NCI-H774 (cell line): ENCODE data around the gene CNOT6.

ENCODE experiments used
- DNase-seq: peaks from one replicate; lab custom pipeline; 2025; lab: John Stamatoyannopoulos, UW

CNOT6 gene

DNA sequence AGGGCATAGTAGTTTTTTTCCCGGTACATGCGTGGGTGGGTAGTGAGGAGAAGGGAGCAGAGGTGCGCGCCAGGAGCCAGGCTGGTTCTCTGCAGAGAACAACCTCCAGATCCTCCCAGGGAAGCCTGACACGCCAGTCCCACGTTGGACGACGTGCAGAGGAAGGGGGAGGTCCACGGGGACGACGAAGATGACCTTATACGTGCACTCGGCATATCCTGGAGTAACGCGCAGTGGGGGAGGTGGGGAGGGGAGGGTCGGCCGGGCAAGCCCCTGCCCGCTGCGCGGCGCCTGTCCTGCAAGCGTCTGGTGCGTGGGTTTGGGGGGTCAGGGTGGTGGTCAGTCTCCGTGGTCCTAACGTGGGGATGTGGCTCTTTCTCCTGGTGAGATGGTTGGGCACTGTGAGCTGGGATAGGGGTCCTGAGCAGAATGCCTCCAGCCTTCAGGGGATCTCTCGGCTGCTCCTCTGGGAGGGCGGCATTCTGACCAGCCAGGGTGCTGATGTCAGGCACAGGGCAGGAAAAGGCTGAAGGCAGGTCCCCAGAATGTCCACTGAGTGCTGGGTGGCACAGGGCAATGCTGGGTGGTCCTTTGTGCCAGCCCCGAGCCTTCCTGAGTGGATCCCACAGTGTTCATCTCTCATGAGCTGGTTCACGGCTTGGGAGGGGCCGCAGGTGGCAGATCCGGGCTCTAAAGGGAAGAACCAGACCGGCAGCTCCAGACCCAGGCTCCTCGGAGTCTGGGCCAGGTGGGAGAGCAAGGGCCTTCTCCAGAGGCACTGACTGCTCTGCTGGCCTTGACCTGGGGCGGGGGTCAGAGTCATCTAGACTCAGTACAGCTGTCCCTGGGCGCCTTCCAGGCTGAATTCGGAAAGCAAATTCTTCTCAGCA lies 107.7 kb downstream of the CNOT6 start:
- DNase-seq, result no peak

DNA sequence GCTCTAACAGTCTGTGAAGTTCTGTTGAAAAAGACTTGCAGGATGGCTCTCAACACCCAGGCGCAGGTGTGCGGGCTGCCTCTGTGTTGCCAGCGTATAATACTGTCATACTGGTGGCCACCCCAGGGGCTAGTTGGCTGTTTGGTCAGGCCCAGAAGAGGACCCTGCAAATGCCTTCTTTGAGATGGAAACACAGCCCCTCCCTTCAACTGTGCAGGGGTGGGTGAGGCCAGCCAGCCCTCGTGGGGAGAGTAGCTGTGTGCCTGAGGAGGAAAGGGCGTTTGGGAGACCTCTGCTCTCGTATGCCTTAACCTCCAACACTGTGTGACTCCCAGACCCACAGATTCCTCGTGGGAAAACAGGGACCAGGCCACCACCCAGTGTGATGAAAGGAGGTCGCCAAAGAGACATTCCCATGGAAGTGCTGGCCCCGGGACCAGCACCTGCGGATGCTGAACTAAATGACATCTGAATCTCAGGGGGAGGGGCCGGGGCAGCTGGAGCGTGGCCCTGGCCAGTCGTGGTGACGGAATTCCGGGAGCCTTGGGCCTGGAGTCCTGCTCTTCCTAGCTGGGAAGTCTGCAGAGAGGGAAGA lies 108.4 kb downstream of the CNOT6 start:
- no peak for DNase-seq

DNA sequence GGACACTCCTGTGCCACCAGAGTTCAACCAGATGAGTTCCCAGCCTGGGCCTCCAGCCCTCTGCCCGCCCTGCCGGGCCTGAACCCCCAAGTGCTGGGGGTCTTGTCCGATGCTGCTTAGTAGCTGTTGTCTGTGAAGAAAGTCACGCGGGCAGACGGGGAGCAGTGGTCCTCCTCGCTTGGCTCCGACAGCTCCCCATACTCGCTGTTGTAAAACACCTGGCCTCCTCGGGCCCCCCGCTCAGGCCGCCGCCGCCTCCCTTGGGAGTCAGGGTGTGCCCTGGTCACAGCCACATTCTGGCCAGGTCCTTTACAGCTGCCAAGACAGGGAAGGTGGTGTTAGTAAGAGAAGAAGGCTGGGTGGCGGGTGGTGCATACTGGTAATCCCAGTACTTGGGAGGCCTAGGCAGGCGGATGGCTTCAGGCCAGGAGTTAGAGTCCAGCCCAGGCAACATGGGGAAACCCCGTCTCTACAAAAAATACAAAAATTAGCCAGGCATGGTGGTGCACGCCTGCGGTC lies 109.0 kb downstream of the CNOT6 start:
- no peak for DNase-seq

DNA sequence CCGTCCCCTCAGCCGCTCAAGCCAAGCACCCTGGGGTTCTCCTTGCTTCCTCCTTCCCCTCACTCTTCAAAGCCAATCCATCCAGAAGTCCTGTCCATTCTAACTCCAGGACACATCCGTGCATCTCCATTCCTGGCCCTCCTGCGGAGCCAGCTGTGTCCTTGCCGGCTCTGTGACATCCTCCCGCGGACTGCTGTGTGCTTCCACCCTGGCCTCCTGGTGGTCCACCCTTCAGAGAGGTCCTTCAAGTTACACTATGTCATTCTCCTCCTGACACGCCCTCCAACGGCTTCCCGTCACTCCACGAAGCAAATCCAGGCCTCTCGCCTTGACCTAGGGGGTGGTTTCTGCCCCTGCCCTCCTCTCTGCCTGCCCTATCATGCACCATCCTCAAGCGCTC lies 110.1 kb downstream of the CNOT6 start:
- DNase-seq, result no peak

DNA sequence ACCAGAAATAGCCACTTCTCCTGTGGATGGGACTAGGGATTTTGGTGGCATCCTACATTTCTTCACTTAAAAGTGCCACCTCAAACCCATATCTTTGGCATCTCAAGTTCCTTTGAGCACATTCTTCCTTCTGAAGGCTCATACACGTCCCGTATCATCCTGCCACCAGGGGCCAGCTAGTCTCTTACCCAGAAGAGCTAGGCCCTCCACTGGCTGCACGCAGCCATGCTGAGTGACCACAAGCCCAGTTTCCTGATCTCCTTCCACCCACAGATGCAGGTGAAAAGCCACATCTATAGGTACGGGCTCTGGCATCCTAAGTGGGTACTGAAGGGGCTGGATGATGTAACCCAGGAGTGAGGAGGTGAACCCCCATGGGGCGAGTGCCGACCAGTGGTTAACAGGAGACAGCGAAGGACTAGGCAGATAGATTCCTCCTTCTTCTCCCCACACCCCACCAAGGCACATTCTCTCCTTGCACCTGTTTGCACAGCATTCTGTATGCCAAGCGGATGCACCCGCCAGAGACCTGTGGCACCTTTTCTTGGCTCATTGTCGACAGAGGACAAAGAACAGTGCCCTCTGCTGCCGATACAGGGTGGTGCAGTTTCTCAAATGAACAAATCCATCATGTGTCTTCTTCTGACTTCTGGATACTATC lies 111.5 kb downstream of the CNOT6 start:
- peak; percentile 17 for DNase-seq

DNA sequence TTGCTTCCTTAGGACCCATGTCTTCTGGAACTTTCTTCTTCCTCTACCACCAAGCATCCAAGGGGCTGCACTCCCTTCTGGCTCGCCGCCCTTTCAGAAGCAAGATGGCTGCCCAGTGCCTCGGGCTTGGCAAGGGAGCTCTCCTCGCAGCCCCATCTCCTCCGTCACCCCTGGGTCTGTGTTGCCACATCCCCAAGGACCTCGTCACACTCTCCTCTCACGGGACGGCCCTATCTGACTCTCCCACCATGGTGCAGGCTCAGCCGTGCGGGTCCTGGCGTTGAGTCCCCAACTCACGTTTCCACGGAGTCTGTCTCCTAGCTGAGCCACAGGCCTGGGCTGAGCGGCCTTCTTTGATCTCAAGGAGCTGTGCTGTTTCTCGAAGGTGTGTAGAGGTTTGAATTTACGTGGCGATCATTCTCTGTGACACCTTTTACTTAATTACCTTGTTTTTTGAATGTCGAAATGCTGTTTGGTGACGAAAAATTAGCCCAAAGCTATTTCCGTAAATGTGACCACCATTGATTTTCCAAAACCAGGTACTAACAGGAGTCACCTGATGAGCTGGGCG lies 112.1 kb downstream of the CNOT6 start:
- no peak for DNase-seq

DNA sequence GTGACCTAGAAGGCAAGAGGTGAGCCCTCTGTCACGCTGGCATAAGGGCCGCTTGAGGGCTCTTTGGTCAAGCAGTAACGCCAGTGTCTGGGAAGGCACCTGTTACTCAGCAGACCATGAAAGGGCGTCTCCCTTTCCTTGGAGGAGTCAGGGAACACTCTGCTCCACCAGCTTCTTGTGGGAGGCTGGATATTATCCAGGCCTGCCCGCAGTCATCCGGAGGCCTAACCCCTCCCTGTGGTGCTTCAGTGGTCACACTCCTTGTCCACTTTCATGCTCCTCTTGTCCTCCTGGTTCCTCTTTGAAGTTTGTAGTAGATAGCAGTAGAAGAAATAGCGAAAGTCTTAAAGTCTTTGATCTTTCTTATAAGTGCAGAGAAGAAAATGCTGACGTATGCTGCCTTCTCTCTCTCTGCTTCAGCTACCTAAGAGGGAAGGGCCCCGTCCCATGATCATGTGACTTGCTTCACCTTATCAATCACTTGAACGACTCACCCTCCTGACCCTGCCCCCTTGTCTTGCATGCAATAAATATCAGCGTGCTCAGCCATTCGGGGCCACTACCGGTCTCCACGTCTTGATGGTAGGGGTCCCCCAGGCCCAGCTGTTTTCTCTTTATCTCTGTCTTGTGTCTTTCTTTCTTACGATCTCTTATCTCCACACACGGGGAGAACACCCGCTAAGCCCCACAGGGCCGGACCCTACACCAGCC lies 113.8 kb downstream of the CNOT6 start:
- no peak for DNase-seq

DNA sequence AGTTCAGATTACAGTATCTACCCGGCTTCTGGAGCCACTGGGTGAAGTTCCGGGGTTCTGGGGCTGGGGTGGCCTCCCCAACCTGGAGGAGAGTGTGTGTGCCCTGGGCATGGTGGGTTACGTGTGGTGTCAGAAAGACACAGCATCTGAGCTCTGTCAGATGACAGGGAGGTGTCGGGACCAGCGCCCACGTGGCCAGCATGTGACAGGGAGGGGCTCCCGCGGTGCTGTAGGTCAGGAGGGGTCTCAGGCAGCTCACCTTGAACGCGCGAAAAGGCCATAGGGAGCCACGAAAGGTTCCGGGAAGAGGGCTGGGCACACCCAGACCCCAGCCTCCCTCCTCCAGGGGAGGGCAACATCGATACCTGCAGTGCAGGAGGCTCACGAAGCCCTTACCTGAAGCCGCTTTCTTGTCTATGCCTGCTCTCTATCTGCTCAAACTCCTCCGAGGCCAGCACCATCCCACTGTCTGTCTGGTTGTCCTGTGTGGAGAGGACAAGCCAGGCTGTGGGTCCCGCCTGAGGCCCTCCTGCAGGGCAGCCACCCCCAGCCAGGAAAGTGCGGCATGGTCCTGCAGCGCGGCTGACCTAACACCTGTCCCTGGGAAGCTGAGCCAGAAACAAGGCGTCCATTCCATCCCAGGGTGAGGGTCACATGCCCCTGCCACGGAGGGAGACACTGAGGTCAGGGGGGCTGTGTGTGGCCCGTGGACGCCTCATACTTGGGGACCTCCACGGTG lies 114.6 kb downstream of the CNOT6 start:
- no peak for DNase-seq

DNA sequence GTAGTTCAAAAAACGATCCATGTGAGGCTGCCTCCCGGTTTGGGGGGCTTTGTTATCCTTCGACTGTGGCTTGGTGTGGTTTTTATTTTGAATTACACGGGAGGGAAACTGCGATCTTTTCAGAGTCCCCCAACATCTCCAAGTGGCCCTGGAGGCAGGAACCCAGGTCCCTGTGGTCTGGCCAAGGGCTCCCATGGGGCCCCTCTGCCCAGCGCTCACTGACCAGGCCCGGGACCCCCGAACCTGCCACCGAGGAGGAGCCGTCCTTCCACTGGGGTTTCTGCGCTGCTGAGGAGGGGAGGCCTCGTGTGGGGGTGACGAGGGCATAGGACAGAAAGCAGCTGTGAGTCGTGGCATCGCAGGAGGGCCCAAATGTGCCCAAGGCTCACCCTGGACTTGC lies 115.2 kb downstream of the CNOT6 start:
- DNase-seq, result no peak

DNA sequence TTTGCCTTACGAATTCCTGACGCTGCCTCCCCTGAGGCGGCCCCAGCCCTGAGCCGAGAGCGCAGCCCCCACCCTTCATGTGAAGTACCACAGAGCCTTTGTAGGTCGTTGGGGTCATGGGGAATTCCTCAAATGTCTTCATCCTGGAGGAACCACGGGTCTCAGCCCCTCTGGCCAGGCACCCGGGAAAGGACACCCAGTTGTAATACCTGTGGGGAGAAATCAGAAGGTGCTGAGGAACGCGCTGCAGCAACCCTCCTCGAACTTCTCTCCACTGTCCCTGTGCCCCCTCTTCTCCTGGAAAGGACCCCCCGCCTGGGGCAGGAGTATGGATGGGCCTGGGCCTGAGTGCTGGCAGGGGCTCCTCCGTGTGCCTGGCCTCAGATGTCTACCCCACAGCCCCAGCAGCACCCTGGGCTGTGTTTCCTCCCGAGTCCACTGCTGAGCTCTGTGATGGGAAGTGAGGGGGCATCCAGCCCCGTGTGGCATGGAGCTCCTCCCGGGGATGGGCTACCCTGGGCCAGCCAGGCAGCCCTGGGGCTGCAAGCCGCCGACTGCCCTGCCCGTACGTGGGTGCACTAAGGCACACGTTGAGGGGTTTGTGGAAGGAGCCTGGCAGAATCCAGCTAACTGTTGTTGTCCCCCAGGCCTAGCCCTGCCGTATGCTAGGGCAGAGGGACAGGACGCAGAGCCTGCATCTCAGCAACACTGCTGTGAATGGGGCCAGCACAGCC lies 115.8 kb downstream of the CNOT6 start:
- no peak for DNase-seq

DNA sequence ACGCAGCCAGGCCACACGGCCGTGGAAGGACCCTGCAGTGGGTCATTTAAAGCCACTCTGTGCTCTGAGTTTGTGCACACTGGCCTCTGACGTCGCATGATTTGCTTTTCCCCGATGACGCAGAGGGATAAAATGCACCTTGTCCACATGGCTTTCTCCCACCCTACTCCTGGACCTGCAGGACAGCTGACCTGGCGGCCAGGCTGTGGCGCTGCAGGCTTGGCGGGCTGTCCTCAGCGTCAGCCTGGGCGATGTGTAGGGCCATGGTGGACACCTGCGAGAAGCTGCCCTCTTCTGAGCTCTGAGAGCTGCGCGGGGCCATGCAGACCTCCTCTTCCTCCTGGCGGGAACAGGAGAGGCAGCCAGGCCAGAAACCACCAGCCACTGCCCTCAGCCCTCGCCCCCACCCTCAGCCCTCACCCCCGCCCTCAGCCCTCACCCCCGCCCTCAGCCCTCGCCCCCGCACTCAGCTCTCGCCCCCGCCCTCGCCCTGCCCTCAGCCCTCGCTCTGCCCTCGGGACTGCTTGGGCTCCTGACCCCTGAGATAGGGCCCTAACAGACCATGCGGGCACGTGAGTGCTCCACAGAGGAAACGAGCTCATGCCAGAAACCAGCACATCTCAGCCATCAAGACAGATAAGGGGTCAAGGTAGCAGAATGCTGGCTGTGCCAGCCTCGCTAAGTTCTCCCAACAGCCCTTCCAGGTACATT lies 117.1 kb downstream of the CNOT6 start:
- peak; percentile 43 for DNase-seq

DNA sequence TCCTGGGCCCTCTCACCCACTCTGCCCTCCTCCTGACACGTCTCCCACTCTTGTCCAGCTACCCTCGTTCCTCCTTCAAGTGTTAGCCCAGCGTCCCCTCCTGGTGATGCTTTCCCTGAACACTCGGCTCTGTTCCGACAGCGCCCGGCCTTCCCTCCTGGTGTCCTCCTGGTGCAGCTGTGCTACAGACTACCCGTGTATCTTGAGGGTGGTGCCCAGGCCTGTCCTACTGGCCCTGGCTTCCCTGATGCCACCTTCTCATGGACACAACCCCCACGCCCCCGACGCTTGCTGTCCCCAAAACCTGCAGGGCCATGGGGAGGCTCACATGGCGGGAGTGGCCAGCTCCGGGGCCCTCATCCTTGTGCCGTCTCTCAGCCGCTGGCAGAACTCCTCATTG lies 118.5 kb downstream of the CNOT6 start:
- no peak for DNase-seq

DNA sequence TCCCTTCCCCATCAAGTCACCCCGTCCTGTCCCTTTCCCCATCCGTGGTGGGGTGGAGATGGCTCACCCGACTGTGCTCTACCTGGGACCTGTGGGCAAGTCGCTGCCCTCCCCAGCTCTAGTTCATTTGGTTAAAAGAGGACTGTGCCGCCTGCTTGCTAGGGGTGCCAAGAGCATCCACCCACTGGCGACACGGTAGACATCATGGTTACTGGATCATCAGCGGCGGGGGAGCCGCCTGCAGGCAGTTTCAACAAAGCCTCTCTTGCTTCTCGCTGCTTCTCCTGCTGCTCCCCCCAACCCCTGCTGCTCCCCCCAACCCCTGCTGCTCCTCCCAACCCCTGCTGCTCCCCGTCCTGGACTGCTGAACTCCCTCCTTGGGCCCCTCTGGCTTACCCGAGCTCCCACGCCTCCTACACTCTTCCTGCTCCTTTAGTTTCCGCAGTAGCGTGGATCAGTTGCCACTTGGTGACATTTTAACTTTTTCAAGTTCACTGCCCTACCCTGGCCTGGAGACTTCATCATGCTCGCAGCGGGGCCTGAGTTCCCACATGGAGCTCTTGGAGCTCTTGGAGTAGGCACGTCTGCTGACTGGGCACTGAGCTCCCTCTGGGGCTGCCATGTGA lies 119.1 kb downstream of the CNOT6 start:
- no peak for DNase-seq

DNA sequence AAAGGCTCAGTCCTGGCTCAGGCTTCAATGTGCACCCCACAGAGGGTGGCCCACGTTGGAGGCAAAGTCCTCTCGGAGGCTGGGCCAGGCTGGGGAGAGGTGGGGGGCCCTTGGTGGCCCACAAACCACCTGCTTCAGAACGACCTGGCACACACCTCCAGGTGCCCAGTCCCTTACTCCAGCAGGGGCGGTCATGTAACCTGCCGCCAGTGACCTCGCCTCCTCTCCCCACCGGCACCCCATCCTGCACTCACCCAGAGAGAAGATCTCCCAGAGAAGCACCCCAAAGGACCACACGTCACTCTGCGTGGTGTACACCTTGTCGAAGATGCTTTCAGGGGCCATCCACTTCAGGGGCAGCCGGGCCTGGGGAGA lies 119.6 kb downstream of the CNOT6 start:
- DNase-seq, result no peak

DNA sequence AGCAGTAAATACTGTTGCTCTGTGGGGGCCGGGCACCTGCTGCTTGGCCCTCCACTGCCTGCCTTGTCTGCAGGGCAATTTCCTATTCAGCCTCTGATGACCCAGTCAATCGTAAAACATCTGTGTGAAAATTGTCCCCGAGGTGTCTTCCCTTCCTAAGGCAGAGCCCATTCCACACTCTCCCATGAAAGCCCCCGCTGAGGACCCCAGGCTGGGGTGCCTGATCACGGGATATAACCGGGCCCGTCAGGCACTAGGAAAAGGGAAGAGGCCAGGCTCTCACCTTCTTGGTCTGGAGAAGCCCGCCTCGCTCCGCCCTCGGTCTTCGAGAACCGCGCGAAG lies 124.3 kb downstream of the CNOT6 start:
- no peak for DNase-seq

DNA sequence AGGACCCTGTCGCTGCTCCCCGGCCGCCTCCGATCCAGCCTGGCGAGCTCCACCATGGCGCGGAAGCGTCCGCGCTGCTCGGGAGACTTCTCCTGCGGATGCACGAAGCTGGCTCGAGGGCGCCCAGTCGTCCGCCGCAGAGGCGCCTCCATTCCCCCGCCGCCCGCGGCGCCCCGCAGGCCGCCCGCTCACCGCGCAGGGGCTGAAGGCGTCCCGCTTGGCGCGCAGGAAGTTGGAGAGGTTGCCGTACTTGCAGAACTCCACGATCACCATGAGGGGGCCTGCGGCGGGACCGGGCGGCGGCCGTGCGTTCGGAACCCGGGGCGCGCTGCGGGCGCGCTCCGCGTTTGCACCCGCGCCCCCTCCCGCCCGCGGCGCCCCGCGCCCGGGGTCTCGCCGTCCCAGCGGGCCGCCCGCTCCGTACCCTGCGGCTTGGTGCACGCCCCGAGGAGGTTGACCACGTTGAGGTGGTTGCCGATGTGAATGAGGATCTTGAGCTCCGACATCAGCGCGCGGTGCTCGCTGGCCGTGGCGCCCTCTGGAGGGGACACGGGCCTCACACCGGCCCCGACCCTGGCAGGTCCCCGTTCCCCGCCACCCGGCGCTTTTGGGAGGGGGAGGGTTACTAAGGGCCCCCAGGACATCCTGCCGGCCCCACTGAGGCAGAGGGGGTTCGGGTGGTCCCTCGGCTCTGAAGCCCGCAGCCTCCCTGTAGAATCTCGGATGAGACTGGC lies 124.8 kb downstream of the CNOT6 start:
- DNase-seq, result no peak

DNA sequence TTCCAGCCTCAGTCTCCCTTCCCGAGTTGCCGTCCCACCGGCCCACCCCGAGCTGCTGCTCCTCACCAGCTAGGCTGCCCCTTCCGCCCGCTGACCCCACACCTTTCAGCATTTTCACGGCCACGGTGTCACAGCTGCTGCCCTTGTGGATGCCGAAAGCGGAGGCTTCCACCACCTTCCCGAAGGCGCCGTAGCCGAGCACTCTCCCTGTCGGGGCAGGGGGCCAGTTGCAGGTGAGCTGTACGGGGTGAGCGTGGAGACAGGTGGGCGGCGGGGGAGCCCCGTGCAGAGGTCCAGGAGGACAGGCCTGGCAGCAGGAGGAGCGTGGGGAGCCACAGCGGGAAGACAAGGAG lies 125.4 kb downstream of the CNOT6 start:
- DNase-seq, result no peak

DNA sequence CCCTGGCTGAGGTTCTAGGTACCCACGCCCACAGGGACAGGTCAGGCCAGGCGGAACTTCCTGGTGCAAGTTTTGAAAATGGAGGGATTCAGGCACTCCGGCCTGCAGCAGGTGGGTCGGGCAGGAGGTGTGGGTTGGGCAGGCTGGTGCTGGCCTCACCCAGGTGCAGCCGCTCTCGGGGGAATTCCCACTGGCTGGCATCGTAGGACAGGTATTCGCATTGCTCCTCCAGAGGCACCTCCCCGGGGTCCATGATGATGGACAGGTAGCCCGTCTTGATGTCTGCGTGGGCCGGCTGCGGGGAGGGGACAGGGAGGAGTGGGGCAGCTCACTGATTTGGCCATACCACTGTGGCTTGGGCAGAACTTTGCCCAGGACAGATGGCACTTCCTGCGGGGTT lies 125.8 kb downstream of the CNOT6 start:
- no peak for DNase-seq

DNA sequence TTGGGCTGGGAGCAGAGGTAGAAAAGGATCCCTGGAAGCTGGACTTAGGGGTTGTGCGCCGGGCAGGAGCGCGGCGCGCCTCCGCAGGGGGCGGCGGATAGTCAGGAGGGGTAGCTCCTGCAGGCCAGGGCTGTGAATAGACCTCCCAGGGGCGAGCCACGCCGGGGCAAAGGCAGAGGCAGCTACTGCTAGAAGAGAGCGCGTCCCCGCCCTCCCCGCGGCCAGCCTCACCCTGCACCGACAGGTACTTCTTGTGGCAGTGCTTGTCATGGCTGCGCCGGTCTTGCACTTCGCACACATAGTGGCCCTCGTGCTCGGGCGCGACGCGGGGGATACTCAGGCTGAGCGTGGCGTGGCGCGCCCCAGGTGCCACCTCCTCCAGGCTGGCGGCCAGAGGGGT lies 127.1 kb downstream of the CNOT6 start:
- no peak for DNase-seq
